DMS 273 (cell line): ENCODE results near the gene MAD1L1.

Experiments used
- DNase-seq: peaks from one replicate; lab custom pipeline; 2025; ENCODE audit not compliant: unreplicated experiment; lab: John Stamatoyannopoulos, UW

The MAD1L1 gene

DNA sequence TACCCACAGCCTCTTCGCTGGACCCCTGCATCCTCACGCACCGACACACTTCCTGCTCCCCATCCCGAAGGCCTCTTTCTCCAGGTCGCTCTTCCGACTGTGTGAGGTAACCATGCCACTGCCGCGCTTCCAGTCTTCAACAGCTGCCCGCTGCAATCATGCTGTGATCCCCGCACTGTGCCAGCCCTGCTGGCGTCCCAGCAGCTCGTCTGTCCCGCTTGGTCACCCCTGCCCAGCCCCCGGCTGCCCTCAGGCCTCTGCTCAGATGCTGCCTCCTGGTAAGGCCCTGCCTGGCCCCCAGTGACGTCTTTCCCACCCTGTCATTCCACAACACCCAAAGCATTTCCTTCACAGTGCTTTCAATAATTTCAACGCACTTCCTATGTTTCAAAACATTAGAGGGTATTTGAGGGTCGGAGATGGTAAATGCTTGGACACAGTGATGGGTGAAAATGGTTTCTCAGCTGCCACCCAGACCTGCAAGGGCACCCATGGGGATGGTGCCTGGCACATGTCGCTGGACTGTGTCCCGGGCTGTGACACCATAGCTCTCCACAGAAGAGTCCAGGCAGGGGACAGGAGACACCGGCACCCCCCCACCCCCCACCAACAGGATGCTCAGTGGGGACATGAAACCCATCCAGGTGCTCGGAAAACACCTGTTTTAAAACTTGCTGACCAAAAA, 125.2 kb downstream of the MAD1L1 start:
- DNase-seq, result peak; percentile 81

DNA sequence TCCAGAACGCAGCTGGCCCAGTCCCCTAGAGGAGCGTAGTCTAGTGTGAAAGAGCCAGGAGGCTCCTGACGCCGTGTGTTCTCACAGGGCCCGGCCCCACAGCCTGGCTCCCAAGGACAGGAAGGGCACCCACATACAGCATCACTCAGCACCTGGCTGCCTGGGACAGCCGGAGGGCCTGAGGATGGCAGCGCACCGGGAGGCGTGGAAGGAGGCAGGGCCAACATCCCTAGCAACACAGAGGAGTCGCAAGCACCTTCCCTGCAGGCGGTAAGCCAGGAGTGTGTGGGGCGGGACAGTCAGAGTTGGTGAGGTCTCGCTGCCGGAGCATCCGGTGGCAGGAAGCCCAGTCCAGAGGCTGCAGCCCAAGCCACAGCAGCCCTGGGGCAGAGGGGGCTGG, 125.8 kb downstream of the MAD1L1 start:
- peak; percentile 70 for DNase-seq

DNA sequence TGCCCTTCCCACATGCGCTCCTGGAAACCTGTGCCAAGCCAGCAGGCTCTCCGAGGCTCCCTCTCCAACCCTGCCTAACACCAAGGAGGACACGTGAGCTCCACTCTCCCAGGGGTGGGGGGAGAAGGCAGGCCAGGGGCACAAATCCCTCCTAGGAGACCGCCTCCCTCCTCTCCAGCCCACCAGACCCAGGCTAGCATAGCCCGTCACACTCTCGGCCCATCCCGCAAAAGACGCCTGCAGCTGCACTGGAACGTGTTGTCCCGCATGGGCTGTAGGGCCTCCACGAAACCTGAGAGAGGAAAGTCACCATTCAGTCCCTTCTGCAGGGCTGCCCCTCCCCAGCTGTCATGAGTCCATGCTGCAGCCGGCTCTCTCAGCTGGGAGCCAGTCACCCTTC, 126.3 kb downstream of the MAD1L1 start:
- no peak for DNase-seq

DNA sequence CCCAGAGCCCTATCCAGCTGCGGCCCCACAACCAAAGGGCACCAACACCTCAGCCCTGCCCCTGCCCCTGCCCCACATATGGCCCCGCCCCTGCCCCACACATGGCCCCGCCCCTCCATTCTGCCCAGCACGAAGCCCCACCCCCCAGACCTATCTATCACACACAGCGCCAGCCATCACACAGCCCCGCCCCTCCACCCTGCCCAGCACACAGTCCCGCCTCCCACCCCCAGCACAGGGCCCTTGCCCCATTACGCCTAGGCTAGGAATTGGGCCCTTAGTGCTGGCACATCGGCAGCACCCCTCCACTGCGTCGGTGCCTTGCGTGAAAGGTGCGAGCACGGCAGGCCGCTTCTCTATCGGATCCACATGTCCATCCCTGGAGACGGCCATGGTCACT, 126.8 kb downstream of the MAD1L1 start:
- DNase-seq, result no peak

DNA sequence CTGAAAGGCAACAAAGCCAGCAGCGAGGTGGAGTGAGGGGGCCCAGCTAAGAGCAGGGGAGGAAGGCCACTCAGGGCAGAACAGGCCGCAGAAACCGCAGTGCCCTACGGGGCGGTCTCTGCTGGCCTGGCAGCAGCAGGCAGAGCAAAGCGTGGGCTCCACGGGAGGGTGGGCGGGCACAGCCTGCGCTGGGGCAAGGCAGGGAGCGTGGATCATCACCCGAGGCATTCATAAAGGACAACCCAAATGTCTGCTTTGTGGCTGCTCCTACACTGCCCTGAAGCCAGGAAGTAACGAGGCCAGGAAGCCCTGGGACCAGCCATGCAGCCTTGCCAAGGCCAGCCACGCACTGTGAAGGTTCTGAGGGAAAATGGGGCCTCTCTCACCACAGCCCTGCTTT, 127.5 kb downstream of the MAD1L1 start:
- no peak for DNase-seq

DNA sequence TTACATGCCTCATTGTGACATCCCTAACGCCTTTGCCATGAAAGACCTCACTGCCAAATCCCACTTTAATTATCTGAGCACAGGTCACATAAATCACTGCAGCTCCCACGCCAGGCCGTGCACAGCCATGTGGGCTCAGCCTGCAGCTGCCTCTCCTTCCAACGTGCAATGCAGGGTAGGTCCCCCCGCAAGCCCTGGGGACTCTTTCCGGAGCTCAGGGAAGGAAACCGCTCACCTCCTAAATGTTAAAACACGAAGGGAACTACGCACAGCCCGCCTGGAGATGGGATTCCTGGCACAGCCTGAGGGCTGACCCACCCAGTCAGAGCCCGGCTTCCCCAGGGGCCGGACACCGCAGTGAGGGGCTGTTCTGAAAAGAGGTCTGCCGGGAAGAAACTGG, 128.0 kb downstream of the MAD1L1 start:
- no peak for DNase-seq

DNA sequence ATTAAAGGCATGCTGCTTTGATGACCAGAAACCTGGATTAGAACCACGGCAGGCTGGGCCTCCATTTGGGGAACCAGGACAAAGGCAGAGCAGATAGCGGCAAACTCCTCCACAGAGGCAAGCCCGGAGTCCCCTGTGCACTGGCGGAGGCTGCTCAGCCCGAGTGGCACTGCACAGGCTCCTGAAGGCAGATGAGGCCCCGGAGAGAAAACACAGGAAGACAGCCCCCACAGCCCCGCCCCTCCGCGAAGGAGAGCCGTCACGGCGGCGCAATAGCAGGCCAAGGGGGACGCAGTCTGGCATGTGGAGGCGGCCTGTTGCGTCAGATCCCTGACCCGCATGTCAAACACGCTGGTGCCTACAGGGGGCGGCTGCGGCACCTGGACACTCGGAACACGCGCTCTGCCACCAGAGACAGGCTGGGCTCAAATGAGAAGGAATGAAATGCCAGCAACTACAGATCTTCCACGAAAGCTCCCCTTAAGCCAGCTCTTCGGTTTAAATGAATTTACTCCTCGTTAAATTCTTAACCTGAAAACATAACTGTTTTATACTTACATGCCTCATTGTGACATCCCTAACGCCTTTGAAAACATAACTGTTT, 128.5 kb downstream of the MAD1L1 start:
- peak; percentile 34 for DNase-seq

DNA sequence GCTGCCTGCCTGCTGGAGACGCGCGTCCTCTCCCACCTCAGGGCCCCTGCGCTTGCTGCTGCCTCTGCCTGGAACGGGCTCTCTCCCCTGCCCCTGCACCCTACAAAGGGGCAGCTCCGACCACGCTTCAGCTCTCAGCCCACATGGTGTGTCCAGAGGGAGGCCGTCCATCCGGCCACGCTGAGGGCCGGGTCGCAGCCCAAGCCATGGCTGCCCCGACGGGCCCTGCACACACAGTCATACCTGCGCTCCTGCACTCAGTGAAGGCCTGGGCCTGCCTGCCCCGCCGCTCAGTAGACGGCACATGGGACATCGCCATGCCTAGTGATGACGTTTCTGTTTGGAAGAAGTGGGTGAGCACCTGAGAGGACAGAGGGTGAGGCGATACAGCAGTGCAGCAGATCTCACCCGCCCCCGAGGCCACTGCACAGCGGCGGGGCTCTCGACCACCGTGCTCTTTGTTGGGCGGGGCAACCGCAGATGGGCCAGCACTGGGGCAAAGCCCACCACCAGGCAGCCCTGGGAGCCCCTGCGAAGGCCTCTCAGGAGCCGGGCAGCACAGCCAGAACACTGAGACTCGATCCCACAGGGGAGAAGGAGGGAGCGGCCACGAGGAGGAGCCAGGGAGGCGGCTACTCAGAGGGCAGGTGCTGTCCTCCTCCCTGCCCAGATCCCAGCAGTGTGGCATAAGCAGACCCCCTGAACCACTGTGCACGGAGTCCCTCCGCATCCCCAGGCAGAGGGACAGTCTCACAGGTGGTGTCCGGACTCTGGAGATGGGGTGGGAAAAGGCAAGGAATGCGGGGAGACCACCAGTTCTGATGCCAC, 129.5 kb downstream of the MAD1L1 start:
- DNase-seq, result no peak

DNA sequence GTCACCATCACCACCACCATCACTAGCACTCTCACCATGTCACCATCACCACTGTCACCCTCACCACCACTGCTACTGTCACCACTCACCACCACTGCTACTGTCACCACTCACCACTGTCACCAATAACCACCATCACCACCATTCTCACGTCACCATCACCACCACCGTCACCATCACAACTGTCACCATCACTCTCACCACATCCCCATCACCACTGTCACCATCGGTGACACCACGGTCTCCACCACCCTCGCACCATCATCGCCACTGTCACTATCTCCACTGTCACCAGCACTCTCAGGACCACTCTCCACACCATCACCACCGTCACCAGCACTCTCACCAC, 130.4 kb downstream of the MAD1L1 start:
- no peak for DNase-seq

DNA sequence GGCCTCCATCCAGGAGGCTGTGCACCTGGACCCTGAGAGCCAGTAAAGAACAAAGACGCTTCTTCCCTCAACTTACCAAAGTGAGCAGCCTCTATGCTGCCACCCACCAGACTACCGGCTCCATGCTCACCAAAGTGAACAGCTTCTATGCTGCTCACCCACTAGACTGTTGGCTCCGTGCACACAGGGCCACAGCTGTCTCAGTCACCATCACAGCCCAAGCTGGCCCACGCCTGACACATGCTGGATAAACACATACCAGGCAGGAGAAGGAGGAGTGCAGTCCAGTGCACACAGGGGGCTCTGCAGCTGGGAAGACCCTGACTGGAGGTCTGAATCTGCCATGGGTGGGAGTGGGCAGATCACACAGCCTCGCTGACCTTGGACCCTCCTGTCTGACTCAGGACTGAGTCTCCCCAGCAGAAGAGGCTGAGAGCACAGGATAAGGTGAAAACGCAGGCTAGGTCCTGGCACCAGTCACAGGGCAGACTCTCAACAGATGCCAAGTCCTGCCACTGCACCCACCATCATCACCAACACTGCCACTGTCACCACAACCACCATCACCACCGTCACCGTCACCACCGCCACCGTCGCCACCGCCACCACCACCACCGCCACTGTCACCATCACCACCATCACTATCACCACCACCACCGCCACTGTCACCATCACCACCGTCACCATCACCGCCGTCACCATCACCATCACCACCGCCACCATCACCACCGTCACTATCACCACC, 130.9 kb downstream of the MAD1L1 start:
- no peak for DNase-seq

DNA sequence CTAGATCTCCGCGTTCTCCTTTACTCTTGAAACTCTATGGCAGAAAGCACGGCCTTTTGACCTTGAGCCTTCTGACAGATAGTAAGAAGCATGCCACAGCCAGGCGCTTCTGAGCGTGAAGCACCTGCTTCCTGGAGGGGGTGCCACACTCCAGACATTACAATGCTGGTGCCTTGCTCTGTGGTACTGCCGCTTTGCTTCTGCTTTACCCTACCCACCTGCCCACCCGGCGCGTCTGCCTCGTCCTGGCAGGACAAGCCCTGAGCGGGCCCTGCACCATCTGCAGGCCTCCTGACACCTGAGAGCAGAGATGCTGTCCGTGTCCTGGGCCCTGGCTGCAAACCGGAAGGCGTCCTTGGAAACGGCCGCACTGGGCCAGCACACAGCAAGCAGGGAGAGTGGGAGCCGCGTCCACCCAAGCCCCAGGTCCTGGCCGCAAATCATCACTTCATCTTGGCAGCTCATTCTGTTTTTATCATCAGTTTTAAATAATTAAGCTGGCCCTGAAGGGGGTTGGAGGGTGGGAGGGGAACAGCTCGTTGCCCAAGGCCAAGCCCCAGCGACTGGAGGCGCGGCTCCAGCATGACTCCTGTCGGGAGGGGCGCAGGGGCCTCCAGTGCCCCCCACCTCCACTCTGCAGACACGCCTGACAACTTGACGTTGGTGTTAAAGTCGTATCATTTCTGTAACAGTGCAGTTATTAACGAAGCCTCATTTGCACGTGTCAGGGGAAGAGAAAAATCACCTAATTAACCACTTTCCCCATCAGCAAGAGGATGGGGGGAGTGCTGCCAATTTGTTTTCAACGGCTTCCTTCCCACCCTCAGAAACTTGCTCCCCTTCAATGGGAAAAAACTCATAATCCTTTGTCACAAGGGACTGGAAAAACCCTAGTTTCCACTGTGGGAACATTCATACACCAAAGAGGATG, 132.2 kb downstream of the MAD1L1 start:
- no peak for DNase-seq

DNA sequence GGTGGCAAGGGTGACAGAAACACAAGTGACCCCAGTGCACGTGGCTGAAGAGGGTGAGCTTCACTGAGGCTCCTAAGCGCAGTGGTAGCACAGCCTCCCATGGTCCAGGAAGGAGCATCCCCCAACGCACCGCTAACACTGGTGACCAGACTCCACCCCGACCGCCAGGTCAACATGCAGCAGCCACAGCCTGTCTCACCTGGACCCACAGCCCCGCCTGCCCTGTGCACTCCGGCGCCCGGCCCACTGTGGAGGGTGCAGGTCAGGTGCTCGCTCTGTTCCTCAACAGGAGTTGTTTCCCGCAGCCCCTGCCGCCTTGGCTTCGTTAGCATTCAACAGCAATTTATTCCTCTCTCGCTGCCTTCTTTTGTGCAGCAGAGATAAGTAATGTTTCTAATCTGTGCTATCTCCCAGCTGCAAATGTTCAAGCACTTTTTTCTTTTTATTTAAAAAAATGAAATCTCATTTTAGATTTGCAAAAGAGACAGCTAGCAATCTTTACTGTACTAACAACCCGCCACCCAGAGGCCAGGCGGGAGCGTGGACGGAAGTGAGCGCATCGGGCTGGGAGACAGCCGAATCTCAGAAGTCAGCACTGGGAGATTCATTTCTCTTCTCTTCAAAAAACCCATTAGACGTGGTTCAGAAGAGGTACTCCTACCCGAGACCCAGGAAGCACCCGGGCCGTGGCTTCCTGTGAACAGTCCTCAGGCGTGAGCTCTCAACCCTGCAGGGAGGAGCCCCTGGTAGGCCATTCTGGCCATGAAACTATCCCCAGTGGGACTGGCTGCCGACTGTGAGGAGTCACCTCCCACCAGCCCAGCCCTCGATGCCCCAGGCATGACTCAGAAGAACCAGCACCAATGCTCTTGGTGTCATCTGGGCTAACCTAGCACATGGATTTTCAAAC, 133.4 kb downstream of the MAD1L1 start:
- DNase-seq, result no peak

DNA sequence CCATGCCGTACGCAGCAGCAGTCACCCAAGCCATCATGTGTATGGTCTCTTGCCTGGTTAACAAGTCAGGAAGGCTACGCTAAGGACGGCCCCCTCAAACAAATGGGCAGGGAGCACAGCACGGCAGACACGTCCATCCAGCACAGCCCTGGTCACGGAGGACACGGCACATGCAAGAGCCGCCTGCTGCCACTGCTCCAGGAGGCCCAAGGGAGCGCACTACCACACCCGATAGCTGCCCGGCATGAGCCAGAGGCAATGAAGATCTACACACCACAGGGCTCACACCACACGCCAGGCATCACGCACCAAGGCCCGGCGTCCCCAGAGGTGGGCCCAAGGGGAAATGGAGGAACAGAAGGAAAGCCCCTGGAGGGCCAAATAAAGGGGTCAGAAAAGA, 134.2 kb downstream of the MAD1L1 start:
- DNase-seq, result no peak

DNA sequence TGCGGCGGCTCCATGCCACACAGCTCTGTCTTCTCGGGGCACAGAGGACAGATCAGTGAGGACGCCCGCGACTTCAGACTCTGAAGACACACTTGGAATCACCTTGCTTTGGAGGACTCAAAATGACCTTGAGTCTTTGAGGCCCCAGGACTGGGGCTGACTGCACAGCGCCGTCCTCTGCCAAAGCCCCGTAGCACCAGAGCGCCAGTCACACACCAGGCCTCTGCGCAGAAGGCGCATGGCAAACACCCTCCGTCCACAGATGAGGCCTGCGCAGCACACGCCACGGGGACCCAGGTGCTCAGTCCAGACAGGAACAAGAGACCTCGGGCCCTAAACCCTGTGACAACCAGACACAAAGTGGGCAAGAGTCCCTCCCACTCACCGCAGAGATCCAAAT, 134.7 kb downstream of the MAD1L1 start:
- DNase-seq, result no peak

DNA sequence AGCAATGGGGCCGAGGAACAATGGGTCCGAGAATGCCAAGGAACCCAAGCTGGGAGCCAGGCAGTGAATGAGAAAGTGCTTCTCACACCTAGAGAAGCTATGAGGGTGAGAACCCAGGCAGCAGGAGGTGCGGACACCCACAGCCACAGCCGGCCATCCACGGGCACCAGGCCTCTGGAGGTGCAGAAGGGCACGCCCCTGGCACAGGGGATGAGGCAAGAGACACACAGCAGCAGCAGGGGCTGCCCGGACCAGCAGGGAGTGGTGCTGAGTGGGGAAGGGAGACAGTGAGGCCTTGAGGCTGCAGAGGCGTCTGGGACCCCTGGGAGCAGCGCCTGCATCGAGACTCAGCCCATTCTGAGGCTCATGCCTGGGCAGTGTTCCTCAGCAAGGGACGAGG, 135.3 kb downstream of the MAD1L1 start:
- no peak for DNase-seq

DNA sequence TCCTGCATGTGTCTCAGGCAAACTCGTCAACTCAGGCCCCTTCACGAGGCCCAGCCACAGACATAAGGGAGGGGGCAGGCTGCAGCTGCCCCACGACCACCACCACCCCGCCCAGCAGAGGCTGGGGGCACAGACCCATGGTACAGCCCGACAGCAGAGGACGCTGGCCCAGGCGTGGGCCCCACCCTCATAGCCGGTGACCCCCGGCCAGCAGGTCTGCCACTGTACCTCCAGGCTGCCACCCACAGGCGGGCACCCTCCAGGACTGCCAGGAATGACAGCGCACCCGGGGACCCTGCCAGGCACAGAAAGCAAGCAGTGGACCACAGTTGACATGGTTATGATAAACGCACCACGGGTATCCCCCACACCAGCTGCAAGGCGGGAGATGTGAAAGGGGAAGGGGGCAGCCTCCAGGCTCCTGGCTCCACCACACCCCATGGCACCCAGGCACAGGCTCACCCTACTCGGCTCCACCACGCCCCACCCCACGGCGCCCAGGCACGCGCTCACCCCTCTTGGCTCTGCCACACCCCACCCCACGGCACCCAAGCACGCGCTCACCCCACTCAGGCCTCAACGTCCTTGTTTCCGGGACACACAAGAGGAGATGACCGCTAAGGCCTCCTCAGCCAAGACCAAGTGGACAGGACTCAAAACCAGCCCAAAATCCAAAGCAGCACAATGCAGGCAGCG, 135.9 kb downstream of the MAD1L1 start:
- no peak for DNase-seq

DNA sequence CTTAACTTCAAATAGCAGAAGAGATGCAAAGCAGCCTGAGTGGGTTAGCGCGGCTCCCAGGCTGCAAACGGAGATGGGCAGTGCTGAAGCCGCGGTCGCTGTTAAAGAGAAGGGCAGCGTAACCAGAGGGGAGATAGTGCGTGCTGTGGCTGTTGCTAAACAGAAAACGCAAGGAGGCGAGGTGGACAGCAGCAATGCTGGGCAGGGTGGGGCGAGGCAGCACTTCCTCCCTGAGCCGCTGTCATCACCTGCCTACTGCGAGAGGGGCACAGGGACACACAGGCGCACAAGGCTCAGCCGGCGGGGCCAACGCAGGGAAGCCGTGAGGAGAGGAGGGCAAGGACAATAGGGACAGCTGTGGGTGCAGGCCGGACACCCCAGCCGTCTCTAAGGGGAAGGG, 137.3 kb downstream of the MAD1L1 start:
- DNase-seq, result no peak

DNA sequence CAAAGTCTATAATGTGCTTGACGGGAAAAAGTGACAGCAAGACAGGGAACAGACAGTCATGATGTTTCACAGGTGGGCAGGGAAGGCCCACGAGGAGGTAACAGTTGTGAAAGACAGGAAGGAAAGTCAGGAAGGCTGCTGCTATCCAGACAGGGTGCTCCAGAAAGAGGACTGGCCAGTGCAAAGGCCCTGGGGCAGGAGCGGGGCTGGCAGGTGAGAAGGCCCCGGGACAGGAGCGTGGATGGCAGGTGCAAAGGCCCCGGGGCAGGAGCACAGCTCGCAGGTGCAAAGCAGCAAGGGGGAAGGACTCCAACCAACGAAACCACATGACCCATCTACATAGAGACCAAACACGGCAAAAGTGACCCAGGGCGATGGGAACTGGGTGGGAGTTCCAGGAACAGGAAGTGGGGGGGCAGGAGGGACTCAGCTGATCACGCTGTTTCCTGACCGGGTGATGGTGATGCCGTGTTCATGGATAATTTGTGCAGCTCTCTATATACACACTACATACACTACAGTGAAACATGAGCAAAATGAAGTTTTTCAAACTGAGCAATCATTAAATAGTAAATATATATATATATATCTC, 138.2 kb downstream of the MAD1L1 start:
- no peak for DNase-seq

DNA sequence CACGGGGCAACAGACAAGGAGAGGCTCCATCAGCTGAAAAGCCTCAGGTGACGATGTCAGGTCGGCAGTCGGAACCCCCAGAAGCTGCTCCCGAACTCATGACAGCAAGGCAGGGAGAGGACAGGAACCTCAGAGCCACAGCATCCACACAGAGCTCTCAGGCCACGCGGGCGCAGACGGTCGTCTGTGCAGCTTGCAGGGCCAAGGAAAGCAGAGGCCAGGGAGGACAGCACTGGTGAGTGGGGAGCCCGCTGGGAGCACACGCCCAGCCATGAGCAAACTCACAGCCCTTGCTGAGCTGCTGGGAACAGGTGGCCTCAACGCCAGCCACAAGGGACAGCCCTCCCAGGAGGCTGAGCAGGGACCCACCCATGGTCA, 138.9 kb downstream of the MAD1L1 start:
- no peak for DNase-seq
